CD4-positive, alpha-beta T cell (primary cell): ENCODE results near the gene ZNF697. TPM values are rescaled to one million over a fixed set of nuclear protein-coding genes. Genes with fewer than 3 reads are reported as not detected.
"Not testable (repeated sequence)": the region's sequence is repeated elsewhere in the genome, so short reads cannot be mapped to it uniquely, and the experiment has no call there.

Experiments
- ATAC-seq: fragments of 200-7000 bp; cut with Tn5 transposase; one replicate; pipeline ENCODE4 v1.10.0; 2022; ENCODE audit warnings: mild to moderate bottlenecking; ENCODE audit not compliant: poor library complexity
- CTCF ChIA-PET: fragments of 350-600 bp; sonication (Branson Sonifier 250); formaldehyde crosslinking; loops from one replicate; lab custom pipeline; 2021; ENCODE audit warnings: antibody characterized with exemption, inconsistent platforms; lab: Charles Lee
- POLR2A ChIA-PET: fragments of 350-600 bp; sonication (Branson Sonifier 250); formaldehyde crosslinking; loops from one replicate; lab custom pipeline; 2021; ENCODE audit warnings: antibody characterized with exemption, inconsistent platforms; lab: Charles Lee
- DNase-seq, 14 experiments: peaks; one replicate each; pipeline ENCODE4 v3.0.0-alpha.2; 2013 to 2020; ENCODE audit warnings: mixed read lengths in 2 of 14
- H3K27ac ChIP-seq, 2 donors: one replicate each; pipeline versions ENCODE4 v1.5.1 to v1.7.0; 2013; ENCODE audit warnings: low read length in 2 of 2, low read depth in 1 of 2, mild to moderate bottlenecking in 1 of 2
- H3K27me3 ChIP-seq, 2 experiments: 1 replicate in 1 of 2; 2 replicates in 1 of 2; pipeline versions ENCODE4 v1.6.1 to v1.7.0; 2013; ENCODE audit warnings: low read length in 2 of 2, control low read depth in 1 of 2, mild to moderate bottlenecking in 1 of 2, moderate library complexity in 1 of 2; ENCODE audit not compliant: insufficient read depth in 2 of 2, control insufficient read depth in 1 of 2
- H3K36me3 ChIP-seq: one replicate; pipeline ENCODE4 v1.6.1; 2013; ENCODE audit warnings: low read length, control low read depth; ENCODE audit not compliant: insufficient read depth
- H3K4me1 ChIP-seq: one replicate; pipeline ENCODE4 v1.6.1; 2013; ENCODE audit warnings: low read length, control low read depth; ENCODE audit not compliant: insufficient read depth
- H3K4me3 ChIP-seq: one replicate; pipeline ENCODE4 v1.5.1; 2013; ENCODE audit warnings: mild to moderate bottlenecking, low read length, moderate library complexity
- H3K9me3 ChIP-seq, 2 experiments: 1 replicate in 1 of 2; 2 replicates in 1 of 2; pipeline versions ENCODE4 v1.6.1 to v1.7.0; 2013; ENCODE audit warnings: low read length in 2 of 2, mild to moderate bottlenecking in 2 of 2, control low read depth in 1 of 2, moderate library complexity in 1 of 2; ENCODE audit not compliant: control insufficient read depth in 1 of 2, insufficient read depth in 1 of 2
- H3K27ac Mint-ChIP-seq: one replicate; pipeline ENCODE4 v1.8.0; 2020; ENCODE audit warnings: mixed read lengths
- H3K27me3 Mint-ChIP-seq: one replicate; pipeline ENCODE4 v1.8.0; 2021; ENCODE audit warnings: mixed read lengths
- H3K36me3 Mint-ChIP-seq: one replicate; pipeline ENCODE4 v1.8.0; 2021; ENCODE audit warnings: low read depth, mixed read lengths
- H3K4me1 Mint-ChIP-seq: one replicate; pipeline ENCODE4 v1.8.0; 2021; ENCODE audit warnings: low read depth, mixed read lengths
- H3K4me3 Mint-ChIP-seq: one replicate; pipeline ENCODE4 v1.8.0; 2020; ENCODE audit warnings: mild to moderate bottlenecking, mixed read lengths
- H3K9me3 Mint-ChIP-seq: one replicate; pipeline ENCODE4 v1.8.0; 2020; ENCODE audit warnings: mixed read lengths
- CTCF ChIP-seq: fragments of 200-600 bp; IDR thresholded peaks from one replicate; pipeline ENCODE4 v1.8.0; 2022; ENCODE audit warnings: antibody characterized with exemption, mild to moderate bottlenecking
- intact Hi-C, 2 experiments: fragments of 100-400 bp; cut with DNase I in 1 of 2; cut with micrococcal nuclease in 1 of 2; formaldehyde crosslinking; loops; one replicate each; pipeline versions ENCODE4 v1.15.1 to v1.9.0; 2023 to 2025; cut with DNase I, micrococcal nuclease
- total RNA-seq, 174 experiments: library from RNA in 2 of 174; stranded (reverse) in 2 of 174; gene quantifications; one replicate each; pipeline ENCODE4 v1.2.3 and lab custom pipeline; 2021 to 2026

ZNF697 gene
- total RNA-seq, 2 experiments from 2014 or later = 0.05 to 0.06 TPM

DNA sequence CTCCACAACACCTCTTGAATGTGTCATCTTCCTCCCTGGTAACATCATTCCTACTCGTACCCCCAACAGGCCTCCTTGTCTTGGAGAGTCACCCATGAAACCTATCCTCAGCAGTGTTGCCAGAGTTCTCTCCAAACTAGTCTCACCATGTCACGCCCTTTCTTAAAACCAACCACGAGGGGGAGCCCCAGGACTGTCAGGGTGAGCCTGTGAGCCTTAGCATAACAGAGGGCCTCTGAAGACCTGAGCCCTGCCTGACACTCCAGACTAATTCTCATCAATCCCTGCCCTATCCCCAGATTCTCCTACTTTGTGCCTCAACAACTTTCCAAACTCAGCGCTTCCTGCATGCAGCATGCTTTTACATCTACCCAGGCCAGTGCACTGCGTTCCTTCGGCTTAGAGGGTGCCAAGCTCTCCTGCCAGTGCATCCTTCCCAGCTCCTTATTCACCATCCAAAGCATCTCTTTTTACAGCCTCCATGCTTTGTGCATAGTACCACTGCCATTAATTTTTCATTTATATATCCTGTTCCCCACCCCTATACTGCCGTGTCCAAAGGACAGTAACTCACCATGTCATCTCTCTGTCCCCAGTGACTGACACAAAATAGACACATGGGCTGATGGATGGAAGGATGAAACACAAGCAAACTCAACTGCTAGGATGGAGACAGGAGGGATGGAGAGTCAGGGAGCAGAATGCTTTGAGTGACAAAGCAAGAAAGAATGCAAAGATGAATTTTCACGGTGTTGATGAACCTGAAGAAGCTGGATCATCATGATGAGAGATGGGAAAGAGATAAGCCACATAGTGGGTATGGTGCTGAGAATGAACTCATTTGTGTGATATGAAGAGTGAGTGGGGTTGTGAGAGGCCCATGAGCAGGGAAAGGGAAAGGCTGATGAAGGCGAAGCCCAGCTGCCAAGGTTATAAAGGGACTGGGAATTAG lies 34.0 kb downstream of the ZNF697 start:
- CTCF ChIA-PET = interaction anchor here (0.8 kb wide), 1 partner anchor 61 kb away, joined by 3 read pairs; no protein-coding TSS in a partner anchor
- no peaks in the 10 kb centered on the region for H3K36me3 Mint-ChIP-seq
- Histone ChIP-seq H3K9me3 (no peaks in the 10 kb centered on the region), H3K4me1 (no peaks in the 10 kb centered on the region), H3K27me3 (no peaks in the 10 kb centered on the region), H3K36me3 (no peaks in the 10 kb centered on the region), H3K27ac (no peak overlapping the region), H3K4me3 (no peak overlapping the region)
- TF ChIP-seq CTCF = peak; percentile 53
- H3K9me3 Mint-ChIP-seq = no peaks in the 10 kb centered on the region
- intact Hi-C loops = loop anchor here in 1 of 2 experiments (5.0 kb wide), 1 partner anchor 63 kb away; no protein-coding TSS in a partner anchor
- no peak for ATAC-seq
- no peaks in the 10 kb centered on the region for H3K4me1 Mint-ChIP-seq
- peak; percentile 15 to 70 (median 33) for DNase-seq
- H3K27ac Mint-ChIP-seq = no peak overlapping the region
- no peak overlapping the region for H3K4me3 Mint-ChIP-seq
- POLR2A ChIA-PET = no interaction called here
- H3K27me3 Mint-ChIP-seq = peaks cover 5% of the 10 kb centered on the region

DNA sequence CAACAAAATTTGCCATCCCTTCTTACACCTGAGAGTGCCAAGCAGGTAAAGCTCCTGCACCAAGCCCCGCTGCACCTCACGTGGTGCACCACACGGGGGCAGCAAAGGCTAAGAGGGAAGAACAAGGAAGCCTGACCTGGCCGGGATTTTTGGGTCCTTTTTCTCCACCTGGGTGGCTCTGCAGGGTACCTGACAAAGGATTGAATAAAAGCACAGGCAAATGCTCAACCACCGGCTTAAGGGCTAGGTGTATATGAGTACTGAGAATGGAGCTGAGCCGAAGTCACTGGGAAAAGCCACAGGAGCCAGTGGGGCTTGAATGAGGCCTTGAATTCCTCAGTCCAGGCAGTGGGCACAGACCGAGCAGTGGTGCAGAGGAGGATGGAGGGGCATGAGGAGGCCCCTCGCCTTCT lies 36.4 kb downstream of the ZNF697 start:
- TF ChIP-seq CTCF = peak; percentile 18
- Mint-ChIP-seq H3K4me1 (no peaks in the 10 kb centered on the region), H3K36me3 (no peaks in the 10 kb centered on the region), H3K9me3 (no peaks in the 10 kb centered on the region), H3K27me3 (peaks cover 19% of the 10 kb centered on the region), H3K4me3 (no peak overlapping the region), H3K27ac (no peak overlapping the region)
- intact Hi-C loops = loop anchor here in 1 of 2 experiments (5.0 kb wide), 1 partner anchor 66 kb away; no protein-coding TSS in a partner anchor
- Histone ChIP-seq H3K9me3 (no peaks in the 10 kb centered on the region), H3K27ac (no peak overlapping the region), H3K27me3 (no peaks in the 10 kb centered on the region), H3K4me3 (no peak overlapping the region), H3K36me3 (no peaks in the 10 kb centered on the region), H3K4me1 (no peaks in the 10 kb centered on the region)
- ChIA-PET POLR2A (no interaction called here), CTCF (no interaction called here)
- DNase-seq (peak in 12 of 14 experiments; percentile 4 to 58 (median 36)), ATAC-seq (no peak)

DNA sequence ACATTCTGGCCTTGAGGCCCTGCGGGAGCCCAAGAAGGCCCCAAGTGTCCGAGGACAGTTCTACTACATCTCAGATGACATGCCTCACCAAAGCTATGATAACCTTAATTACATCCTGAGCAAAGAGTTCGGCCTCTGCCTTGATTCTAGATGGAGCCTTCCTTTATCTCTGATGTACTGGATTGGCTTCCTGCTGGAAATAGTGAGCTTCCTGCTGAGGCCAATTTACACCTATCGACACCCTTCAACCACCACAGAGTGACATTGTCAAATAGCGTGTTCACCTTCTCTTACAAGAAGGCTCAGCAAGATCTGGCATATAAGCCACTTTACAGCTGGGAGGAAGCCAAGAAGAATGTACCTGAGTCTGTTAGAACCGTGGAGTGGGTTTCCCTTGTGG lies 39.2 kb downstream of the ZNF697 start:
- H3K27ac ChIP-seq, H3K4me3 ChIP-seq, H3K4me1 Mint-ChIP-seq, H3K4me3 Mint-ChIP-seq, H3K27ac Mint-ChIP-seq, CTCF ChIA-PET, H3K27me3 ChIP-seq, H3K36me3 Mint-ChIP-seq, H3K4me1 ChIP-seq, intact Hi-C loops, H3K9me3 ChIP-seq, H3K9me3 Mint-ChIP-seq, ATAC-seq, H3K36me3 ChIP-seq, DNase-seq, POLR2A ChIA-PET: not testable (repeated sequence)
- H3K27me3 Mint-ChIP-seq = peaks cover 38% of the 10 kb centered on the region

GRCh38 chr1:119607087-119607807 lies 40.8 kb downstream of the ZNF697 start:
- H3K9me3 Mint-ChIP-seq, POLR2A ChIA-PET, H3K4me3 Mint-ChIP-seq, DNase-seq, H3K4me3 ChIP-seq, CTCF ChIA-PET, intact Hi-C loops, H3K36me3 ChIP-seq, H3K27me3 ChIP-seq, H3K9me3 ChIP-seq, H3K27ac ChIP-seq, H3K4me1 ChIP-seq, H3K27ac Mint-ChIP-seq, ATAC-seq, H3K36me3 Mint-ChIP-seq, H3K4me1 Mint-ChIP-seq: not testable (repeated sequence)
- H3K27me3 Mint-ChIP-seq = peaks cover 44% of the 10 kb centered on the region
